GM12878 (cell line): ENCODE results near the gene ZSCAN4. TPM values are rescaled to one million over a fixed set of nuclear protein-coding genes. Genes with fewer than 3 reads are reported as not detected.

Experiments
- ATAC-seq: fragments of 200-7000 bp; cut with Tn5 transposase; 3 replicates; pipeline ENCODE4 v1.9.1; 2020; ENCODE audit warnings: mild to moderate bottlenecking, moderate library complexity
- BruUV-seq: library from RNA; stranded (reverse); fragments of 400-500 nt; replicated peaks from 2 replicates; lab custom pipeline; 2021; lab: Mats Ljungman, UMichigan
- CTCF ChIA-PET: fragments of 300-600 bp; sonication (Branson Sonifier 250); formaldehyde crosslinking; extraction: SDS; loops from one replicate; lab custom pipeline; 2021; ENCODE audit warnings: inconsistent platforms; lab: Yijun Ruan, JAX
- POLR2A ChIA-PET: fragments of 350-600 bp; formaldehyde crosslinking; extraction: SDS; loops from one replicate; lab custom pipeline; 2021; ENCODE audit warnings: inconsistent platforms; lab: Charles Lee
- RAD21 ChIA-PET: fragments of 300-600 bp; sonication (Branson Sonifier 250); formaldehyde crosslinking; loops from one replicate; lab custom pipeline; 2023; ENCODE audit warnings: antibody characterized with exemption; ENCODE audit not compliant: unreplicated experiment; lab: Charles Lee
- SMC1A ChIA-PET: fragments of 300-600 bp; sonication (Branson Sonifier 250); formaldehyde crosslinking; loops from one replicate; lab custom pipeline; 2023; ENCODE audit not compliant: unreplicated experiment, uncharacterized antibody; lab: Charles Lee
- DNase-seq: peaks from one replicate; pipeline ENCODE4 v3.0.0-alpha.2; 2011; ENCODE audit warnings: low read depth, low spot score
- FAIRE-seq: peaks from 3 replicates; lab custom pipeline; 2011; peaks lifted over from hg19 to GRCh38; lab: Jason Lieb, UNC
- H2AFZ ChIP-seq: 2 replicates; pipeline ENCODE4 v1.6.0; 2011; ENCODE audit warnings: low read depth, low read length, control low read depth; ENCODE audit not compliant: control insufficient read depth
- H3K27ac ChIP-seq: 2 replicates; pipeline ENCODE4 v1.5.1; 2011; ENCODE audit warnings: control low read depth; ENCODE audit not compliant: control insufficient read depth, insufficient read depth
- H3K27me3 ChIP-seq, 2 experiments: replicated peaks in 1 of 2; 2 replicates each; pipeline versions ENCODE4 v1.6.0 to v1.6.1; 2011; ENCODE audit warnings: low read length in 1 of 2; ENCODE audit not compliant: control insufficient read depth in 2 of 2, insufficient read depth in 2 of 2
- H3K36me3 ChIP-seq, 2 experiments: 2 replicates each; pipeline ENCODE4 v1.5.1; 2011; ENCODE audit warnings: low read length in 1 of 2; ENCODE audit not compliant: control insufficient read depth in 2 of 2, insufficient read depth in 2 of 2
- H3K4me1 ChIP-seq: 2 replicates; pipeline ENCODE4 v1.6.1; 2011; ENCODE audit warnings: mild to moderate bottlenecking, low read length, moderate library complexity, mixed read lengths; ENCODE audit not compliant: control insufficient read depth, insufficient read depth
- H3K4me2 ChIP-seq: 2 replicates; pipeline ENCODE4 v1.6.0; 2011; ENCODE audit warnings: control low read depth; ENCODE audit not compliant: control insufficient read depth, insufficient read depth
- H3K4me3 ChIP-seq: fragments of 200-600 bp; sonication (generic); 2 replicates; pipeline ENCODE4 v1.5.1; 2016
- H3K79me2 ChIP-seq: 2 replicates; pipeline ENCODE4 v1.6.0; 2011; ENCODE audit warnings: low read length; ENCODE audit not compliant: control insufficient read depth, insufficient read depth
- H3K9ac ChIP-seq: 2 replicates; pipeline ENCODE4 v1.8.0; 2011; ENCODE audit warnings: low read length, control low read depth, mixed read lengths; ENCODE audit not compliant: control insufficient read depth, insufficient read depth
- H3K9me3 ChIP-seq: replicated peaks from 3 replicates; pipeline ENCODE4 v1.5.1; 2011; ENCODE audit warnings: mild to moderate bottlenecking, low read length; ENCODE audit not compliant: control insufficient read depth, insufficient read depth
- H4K20me1 ChIP-seq: 2 replicates; pipeline ENCODE4 v1.6.0; 2011; ENCODE audit not compliant: control insufficient read depth, insufficient read depth
- CREM ChIP-seq: IDR thresholded peaks from 2 replicates; pipeline ENCODE4 v1.6.1; 2014; ENCODE audit warnings: antibody characterized with exemption, low read depth
- IRF4 ChIP-seq: IDR thresholded peaks from 2 replicates; pipeline ENCODE4 v1.6.1; 2011; ENCODE audit warnings: low read depth, low read length
- NFYB ChIP-seq: IDR thresholded peaks from 2 replicates; pipeline ENCODE4 v1.6.1; 2011; ENCODE audit warnings: low read depth, mild to moderate bottlenecking, low read length, improper control_type of control experiment, moderate library complexity; ENCODE audit not compliant: insufficient read depth
- WRNIP1 ChIP-seq: IDR thresholded peaks from 2 replicates; pipeline ENCODE4 v1.6.1; 2011; ENCODE audit warnings: low read depth, low read length, improper control_type of control experiment, borderline replicate concordance
- WGBS: methylation state at CpG from one replicate; pipeline ENCODE4 v1.1.6; 2016; ENCODE audit warnings: low lambda C conversion rate; ENCODE audit not compliant: insufficient replicate concordance, insufficient coverage; ENCODE audit errors: missing lambda C conversion rate; 5-methylcytosine and 5-hydroxymethylcytosine counted together
- in situ Hi-C: fragments of 300-500 bp; cut with MboI; formaldehyde crosslinking; loops from 9 replicates; pipeline ENCODE4 v1.14.3; 2018; ENCODE audit warnings: mixed read lengths
- intact Hi-C: fragments of 100-400 bp; cut with micrococcal nuclease; formaldehyde crosslinking; loops from one replicate; pipeline ENCODE4 v1.14.2; 2022; ENCODE audit not compliant: unreplicated experiment
- polyA plus RNA-seq, 11 experiments: library from polyadenylated mRNA; depleted of rRNA in 4 of 11; unstranded in 6 of 11; stranded (reverse) in 5 of 11; fragments of >200 nt; fragmentation: Nextera tagmentation in 4 of 11; fragmentation: Illumina TruSeq in 1 of 11; extraction: Ambion mirVana in 4 of 11; extraction: Trizol in 1 of 11; gene quantifications; 1 replicate in 1 of 11; 2 replicates in 10 of 11; pipeline versions ENCODE4 v1.2.1 to v1.2.3, GENCODE V29; 2011 to 2016; ENCODE audit warnings: inconsistent platforms in 2 of 11, missing spikeins in 2 of 11, low read depth in 1 of 11
- total RNA-seq, 4 experiments: library from RNA; depleted of rRNA in 3 of 4; stranded (reverse); fragments of >200 nt in 3 of 4; fragmentation: Illumina TruSeq in 1 of 4; extraction: Trizol in 1 of 4; gene quantifications; 2 replicates each; pipeline versions ENCODE4 v1.2.1 to v1.2.3, GENCODE V29; 2013 to 2021
- TF ChIP-seq, protein P1 (sequence below): IDR thresholded peaks from 2 replicates; pipeline ENCODE4 v1.6.1; 2011; ENCODE audit warnings: borderline replicate concordance, low read depth, mild to moderate bottlenecking, moderate library complexity, low read length; ENCODE audit not compliant: insufficient read depth, poor library complexity, severe bottlenecking

Gene ZSCAN4
- total and polyA plus RNA-seq, 10 of the 15 experiments (the other 5 are each of a cell fraction or from before 2014, with no cell fraction given) = 0.04 to 0.10 (median 0.06) TPM; not detected in 7

DNA sequence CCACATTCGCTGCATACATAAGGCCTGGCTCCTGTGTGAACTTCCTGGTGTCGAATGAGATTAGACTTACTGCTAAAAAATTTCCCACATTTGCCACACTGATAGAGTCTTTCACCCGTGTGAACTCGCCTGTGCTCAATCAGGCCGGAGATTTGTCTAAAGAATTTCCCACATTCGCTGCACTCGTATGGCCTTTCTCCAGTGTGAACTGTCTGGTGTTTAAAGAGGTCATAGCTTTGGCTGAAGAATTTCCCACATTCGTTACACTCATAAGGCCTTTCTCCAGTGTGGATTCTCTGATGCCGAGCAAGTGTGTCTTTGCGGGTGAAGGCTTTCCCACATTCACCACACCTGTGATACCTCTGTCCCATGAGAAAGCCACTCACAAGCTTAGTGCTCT is 52.1 kb downstream of the ZSCAN4 start:
- H3K9ac ChIP-seq = no peak overlapping the region
- WGBS = 99% methylated on average over 10 of the region's 10 CpGs
- H3K4me3 ChIP-seq = no peak overlapping the region
- TF ChIP-seq, protein P1, sequence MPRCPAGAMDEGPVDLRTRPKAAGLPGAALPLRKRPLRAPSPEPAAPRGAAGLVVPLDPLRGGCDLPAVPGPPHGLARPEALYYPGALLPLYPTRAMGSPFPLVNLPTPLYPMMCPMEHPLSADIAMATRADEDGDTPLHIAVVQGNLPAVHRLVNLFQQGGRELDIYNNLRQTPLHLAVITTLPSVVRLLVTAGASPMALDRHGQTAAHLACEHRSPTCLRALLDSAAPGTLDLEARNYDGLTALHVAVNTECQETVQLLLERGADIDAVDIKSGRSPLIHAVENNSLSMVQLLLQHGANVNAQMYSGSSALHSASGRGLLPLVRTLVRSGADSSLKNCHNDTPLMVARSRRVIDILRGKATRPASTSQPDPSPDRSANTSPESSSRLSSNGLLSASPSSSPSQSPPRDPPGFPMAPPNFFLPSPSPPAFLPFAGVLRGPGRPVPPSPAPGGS = no peak
- TF ChIP-seq WRNIP1 = no peak
- no peak for TF ChIP-seq IRF4
- no peak for TF ChIP-seq CREM
- no peak for TF ChIP-seq NFYB
- TF ChIP-seq, all 136 proteins: peak for 0
- ChIA-PET CTCF (no interaction called here), RAD21 (no interaction called here), POLR2A (no interaction called here), SMC1A (no interaction called here)
- Histone ChIP-seq H3K36me3 (peaks cover 14 to 27% of the 10 kb centered on the region in 2 experiments), H3K79me2 (no peaks in the 10 kb centered on the region), H2AFZ (no peak overlapping the region), H3K27ac (no peak overlapping the region), H3K9me3 (peaks cover 46% of the 10 kb centered on the region), H3K4me1 (no peaks in the 10 kb centered on the region), H3K4me2 (no peak overlapping the region), H4K20me1 (no peaks in the 10 kb centered on the region), H3K27me3 (no peaks in the 10 kb centered on the region)
- BruUV-seq = no TSS peak
- no peak for ATAC-seq
- in situ Hi-C loops = no loop called here
- intact Hi-C loops = no loop called here
- no peak for FAIRE-seq
- no peak for DNase-seq

Other genes starting within 250 kb of the ZSCAN4 start
Only the 7 nearest of the 22 such genes appear.
- gene ZNF530, start 69.0 kb upstream of the ZSCAN4 start, total RNA-seq (2014; rRNA removed) = 9.3 and 9.9 TPM in 2 replicates
- 6.0 and 6.7 TPM in 2 replicates for gene ZNF530, start 69.0 kb upstream of the ZSCAN4 start, total RNA-seq (2014; rRNA removed; fragmentation: Illumina TruSeq; extraction: Trizol)
- 6.4 and 7.5 TPM in 2 replicates for gene ZNF530, start 69.0 kb upstream of the ZSCAN4 start, total RNA-seq (2021)
- 3.7 and 3.9 TPM in 2 replicates for gene ZNF530, start 69.0 kb upstream of the ZSCAN4 start, polyA plus RNA-seq (2011; rRNA removed)
- 5.5 and 6.9 TPM in 2 replicates for gene ZNF530, start 69.0 kb upstream of the ZSCAN4 start, polyA plus RNA-seq (2014; fragmentation: Illumina TruSeq; extraction: Trizol)
- 1 to 10 TPM; 1.9 to 2.1 TPM for gene ZNF530, start 69.0 kb upstream of the ZSCAN4 start, polyA plus RNA-seq (2014; fragmentation: Nextera tagmentation; extraction: Ambion mirVana)
- 8.8 and 12.9 TPM in 2 replicates for gene ZNF530, start 69.0 kb upstream of the ZSCAN4 start, polyA plus RNA-seq (2014; rRNA removed)
- 1 to 10 TPM; 6.5 to 8.3 TPM for gene ZNF530, start 69.0 kb upstream of the ZSCAN4 start, polyA plus RNA-seq (2016; fragmentation: Nextera tagmentation; extraction: Ambion mirVana)
- gene ZNF134, start 54.7 kb upstream of the ZSCAN4 start, total RNA-seq (2014; rRNA removed) = 14.3 and 17.6 TPM in 2 replicates
- 9.8 and 10.0 TPM in 2 replicates for gene ZNF134, start 54.7 kb upstream of the ZSCAN4 start, total RNA-seq (2014; rRNA removed; fragmentation: Illumina TruSeq; extraction: Trizol)
- gene ZNF134, start 54.7 kb upstream of the ZSCAN4 start, total RNA-seq (2021) = 10.8 and 13.2 TPM in 2 replicates
- 6.9 and 8.3 TPM in 2 replicates for gene ZNF134, start 54.7 kb upstream of the ZSCAN4 start, polyA plus RNA-seq (2011; rRNA removed)
- 7.9 and 9.5 TPM in 2 replicates for gene ZNF134, start 54.7 kb upstream of the ZSCAN4 start, polyA plus RNA-seq (2014; fragmentation: Illumina TruSeq; extraction: Trizol)
- 1 to 10 TPM; 1.6 to 2.6 TPM for gene ZNF134, start 54.7 kb upstream of the ZSCAN4 start, polyA plus RNA-seq (2014; fragmentation: Nextera tagmentation; extraction: Ambion mirVana)
- gene ZNF134, start 54.7 kb upstream of the ZSCAN4 start, polyA plus RNA-seq (2014; rRNA removed) = 10.6 and 12.2 TPM in 2 replicates
- 10 to 100 TPM in 1 of 2 experiments, 1 to 10 TPM in 1; 9.7 to 10.5 TPM for gene ZNF134, start 54.7 kb upstream of the ZSCAN4 start, polyA plus RNA-seq (2016; fragmentation: Nextera tagmentation; extraction: Ambion mirVana)
- 10.7 and 11.1 TPM in 2 replicates for gene ZNF211, start 35.8 kb upstream of the ZSCAN4 start, total RNA-seq (2014; rRNA removed)
- gene ZNF211, start 35.8 kb upstream of the ZSCAN4 start, total RNA-seq (2014; rRNA removed; fragmentation: Illumina TruSeq; extraction: Trizol) = 9.6 and 9.8 TPM in 2 replicates
- 8.6 and 9.4 TPM in 2 replicates for gene ZNF211, start 35.8 kb upstream of the ZSCAN4 start, total RNA-seq (2021)
- 20.6 and 22.0 TPM in 2 replicates for gene ZNF211, start 35.8 kb upstream of the ZSCAN4 start, polyA plus RNA-seq (2011; rRNA removed)
- gene ZNF211, start 35.8 kb upstream of the ZSCAN4 start, polyA plus RNA-seq (2014; fragmentation: Illumina TruSeq; extraction: Trizol) = 9.3 and 12.2 TPM in 2 replicates
- gene ZNF211, start 35.8 kb upstream of the ZSCAN4 start, polyA plus RNA-seq (2014; fragmentation: Nextera tagmentation; extraction: Ambion mirVana) = 1 to 10 TPM; 2.1 to 3.6 TPM
- gene ZNF211, start 35.8 kb upstream of the ZSCAN4 start, polyA plus RNA-seq (2014; rRNA removed) = 8.5 and 9.1 TPM in 2 replicates
- gene ZNF211, start 35.8 kb upstream of the ZSCAN4 start, polyA plus RNA-seq (2016; fragmentation: Nextera tagmentation; extraction: Ambion mirVana) = 10 to 100 TPM in 1 of 2 experiments, 1 to 10 TPM in 1; 6.7 to 10.3 TPM
- gene ZNF551, start 13.0 kb downstream of the ZSCAN4 start, total RNA-seq (2014; rRNA removed) = 10.7 and 11.4 TPM in 2 replicates
- gene ZNF551, start 13.0 kb downstream of the ZSCAN4 start, total RNA-seq (2014; rRNA removed; fragmentation: Illumina TruSeq; extraction: Trizol) = 11.1 and 11.2 TPM in 2 replicates
- gene ZNF551, start 13.0 kb downstream of the ZSCAN4 start, total RNA-seq (2021) = 9.0 and 10.3 TPM in 2 replicates
- gene ZNF551, start 13.0 kb downstream of the ZSCAN4 start, polyA plus RNA-seq (2011; rRNA removed) = 7.3 and 8.5 TPM in 2 replicates
- 7.7 and 9.0 TPM in 2 replicates for gene ZNF551, start 13.0 kb downstream of the ZSCAN4 start, polyA plus RNA-seq (2014; fragmentation: Illumina TruSeq; extraction: Trizol)
- gene ZNF551, start 13.0 kb downstream of the ZSCAN4 start, polyA plus RNA-seq (2014; fragmentation: Nextera tagmentation; extraction: Ambion mirVana) = 1 to 10 TPM; 1.8 to 2.0 TPM
- 5.9 and 7.4 TPM in 2 replicates for gene ZNF551, start 13.0 kb downstream of the ZSCAN4 start, polyA plus RNA-seq (2014; rRNA removed)
- gene ZNF551, start 13.0 kb downstream of the ZSCAN4 start, polyA plus RNA-seq (2016; fragmentation: Nextera tagmentation; extraction: Ambion mirVana) = 1 to 10 TPM; 6.9 to 8.3 TPM
- 0.73 and 0.93 TPM in 2 replicates for gene ZNF154, start 40.3 kb downstream of the ZSCAN4 start, total RNA-seq (2014; rRNA removed)
- gene ZNF154, start 40.3 kb downstream of the ZSCAN4 start, total RNA-seq (2014; rRNA removed; fragmentation: Illumina TruSeq; extraction: Trizol) = 1.0 and 1.1 TPM in 2 replicates
- 1.0 and 1.1 TPM in 2 replicates for gene ZNF154, start 40.3 kb downstream of the ZSCAN4 start, total RNA-seq (2021)
- 1.7 and 2.0 TPM in 2 replicates for gene ZNF154, start 40.3 kb downstream of the ZSCAN4 start, polyA plus RNA-seq (2011; rRNA removed)
- 1.0 and 1.2 TPM in 2 replicates for gene ZNF154, start 40.3 kb downstream of the ZSCAN4 start, polyA plus RNA-seq (2014; fragmentation: Illumina TruSeq; extraction: Trizol)
- gene ZNF154, start 40.3 kb downstream of the ZSCAN4 start, polyA plus RNA-seq (2014; fragmentation: Nextera tagmentation; extraction: Ambion mirVana) = under 1 TPM; 0.22 to 0.23 TPM
- 1.2 and 1.9 TPM in 2 replicates for gene ZNF154, start 40.3 kb downstream of the ZSCAN4 start, polyA plus RNA-seq (2014; rRNA removed)
- gene ZNF154, start 40.3 kb downstream of the ZSCAN4 start, polyA plus RNA-seq (2016; fragmentation: Nextera tagmentation; extraction: Ambion mirVana) = 1 to 10 TPM in 1 of 2 experiments, under 1 TPM in 1; 0.74 to 1.1 TPM
- gene ZNF671, start 58.7 kb downstream of the ZSCAN4 start, total RNA-seq (2014; rRNA removed) = 7.7 and 8.5 TPM in 2 replicates
- 8.3 and 8.9 TPM in 2 replicates for gene ZNF671, start 58.7 kb downstream of the ZSCAN4 start, total RNA-seq (2014; rRNA removed; fragmentation: Illumina TruSeq; extraction: Trizol)
- gene ZNF671, start 58.7 kb downstream of the ZSCAN4 start, total RNA-seq (2021) = 7.0 and 7.9 TPM in 2 replicates
- gene ZNF671, start 58.7 kb downstream of the ZSCAN4 start, polyA plus RNA-seq (2011; rRNA removed) = 11.6 and 11.9 TPM in 2 replicates
- gene ZNF671, start 58.7 kb downstream of the ZSCAN4 start, polyA plus RNA-seq (2014; fragmentation: Illumina TruSeq; extraction: Trizol) = 7.1 and 8.6 TPM in 2 replicates
- gene ZNF671, start 58.7 kb downstream of the ZSCAN4 start, polyA plus RNA-seq (2014; fragmentation: Nextera tagmentation; extraction: Ambion mirVana) = 1 to 10 TPM; 2.6 to 2.8 TPM
- gene ZNF671, start 58.7 kb downstream of the ZSCAN4 start, polyA plus RNA-seq (2014; rRNA removed) = 6.2 and 6.5 TPM in 2 replicates
- gene ZNF671, start 58.7 kb downstream of the ZSCAN4 start, polyA plus RNA-seq (2016; fragmentation: Nextera tagmentation; extraction: Ambion mirVana) = 1 to 10 TPM; 9.3 to 9.5 TPM
- 13.7 and 14.5 TPM in 2 replicates for gene ZNF776, start 77.9 kb downstream of the ZSCAN4 start, total RNA-seq (2014; rRNA removed)
- 15.0 and 16.3 TPM in 2 replicates for gene ZNF776, start 77.9 kb downstream of the ZSCAN4 start, total RNA-seq (2014; rRNA removed; fragmentation: Illumina TruSeq; extraction: Trizol)
- 10.3 and 11.3 TPM in 2 replicates for gene ZNF776, start 77.9 kb downstream of the ZSCAN4 start, total RNA-seq (2021)
- 14.0 and 15.7 TPM in 2 replicates for gene ZNF776, start 77.9 kb downstream of the ZSCAN4 start, polyA plus RNA-seq (2011; rRNA removed)
- 11.5 and 12.2 TPM in 2 replicates for gene ZNF776, start 77.9 kb downstream of the ZSCAN4 start, polyA plus RNA-seq (2014; fragmentation: Illumina TruSeq; extraction: Trizol)
- 1 to 10 TPM; 1.9 to 3.1 TPM for gene ZNF776, start 77.9 kb downstream of the ZSCAN4 start, polyA plus RNA-seq (2014; fragmentation: Nextera tagmentation; extraction: Ambion mirVana)
- 12.6 and 13.1 TPM in 2 replicates for gene ZNF776, start 77.9 kb downstream of the ZSCAN4 start, polyA plus RNA-seq (2014; rRNA removed)
- 1 to 10 TPM; 7.4 to 8.2 TPM for gene ZNF776, start 77.9 kb downstream of the ZSCAN4 start, polyA plus RNA-seq (2016; fragmentation: Nextera tagmentation; extraction: Ambion mirVana)